Ascending aorta (tissue), 2 donors: ENCODE data around the gene PKM. TPM values are rescaled to one million over a fixed set of nuclear protein-coding genes. Genes with fewer than 3 reads are reported as not detected.

Experiments used
- DNase-seq, 2 donors: peaks; one replicate each; pipeline ENCODE4 v3.0.0-alpha.2; 2019; ENCODE audit warnings: low spot score in 2 of 2
- H3K27ac ChIP-seq, 2 donors: fragments of 200-600 bp; sonication (generic); one replicate each; pipeline ENCODE4 v1.5.1; 2016 to 2017; ENCODE audit warnings: mild to moderate bottlenecking in 1 of 2
- H3K27me3 ChIP-seq: fragments of 200-600 bp; sonication (generic); one replicate; pipeline ENCODE4 v1.5.1; 2017
- H3K36me3 ChIP-seq, 2 donors: fragments of 200-600 bp; sonication (generic); one replicate each; pipeline ENCODE4 v1.5.1; 2016
- H3K4me1 ChIP-seq, 2 donors: fragments of 200-600 bp; sonication (generic); one replicate each; pipeline ENCODE4 v1.5.1; 2016 to 2017; ENCODE audit warnings: mild to moderate bottlenecking in 1 of 2
- H3K4me3 ChIP-seq, 2 donors: fragments of 200-600 bp; sonication (generic); one replicate each; pipeline ENCODE4 v1.5.1; 2016 to 2017; ENCODE audit warnings: mild to moderate bottlenecking in 1 of 2
- H3K9me3 ChIP-seq, 2 donors: fragments of 200-600 bp; sonication (generic); one replicate each; pipeline ENCODE4 v1.5.1; 2016
- intact Hi-C: fragments of 100-400 bp; cut with DNase I; formaldehyde crosslinking; loops from one replicate; pipeline ENCODE4 v1.15.1; 2023
- total RNA-seq: library from RNA; depleted of rRNA; stranded (reverse); fragments of >200 nt; gene quantifications from one replicate; pipeline ENCODE4 v1.1.0, GENCODE V29; 2016
- TF ChIP-seq, protein P1 (sequence below), 3 experiments: fragments of 200-600 bp in 2 of 3; fragments of 450-650 bp in 1 of 3; sonication (generic) in 2 of 3; IDR thresholded peaks; one replicate each; pipeline ENCODE4 v1.5.1; 2016 to 2019; ENCODE audit warnings: antibody characterized with exemption in 3 of 3, mild to moderate bottlenecking in 1 of 3, moderate library complexity in 1 of 3

The PKM gene
- total RNA-seq, 1 donor from 2014 or later: 313 TPM

DNA sequence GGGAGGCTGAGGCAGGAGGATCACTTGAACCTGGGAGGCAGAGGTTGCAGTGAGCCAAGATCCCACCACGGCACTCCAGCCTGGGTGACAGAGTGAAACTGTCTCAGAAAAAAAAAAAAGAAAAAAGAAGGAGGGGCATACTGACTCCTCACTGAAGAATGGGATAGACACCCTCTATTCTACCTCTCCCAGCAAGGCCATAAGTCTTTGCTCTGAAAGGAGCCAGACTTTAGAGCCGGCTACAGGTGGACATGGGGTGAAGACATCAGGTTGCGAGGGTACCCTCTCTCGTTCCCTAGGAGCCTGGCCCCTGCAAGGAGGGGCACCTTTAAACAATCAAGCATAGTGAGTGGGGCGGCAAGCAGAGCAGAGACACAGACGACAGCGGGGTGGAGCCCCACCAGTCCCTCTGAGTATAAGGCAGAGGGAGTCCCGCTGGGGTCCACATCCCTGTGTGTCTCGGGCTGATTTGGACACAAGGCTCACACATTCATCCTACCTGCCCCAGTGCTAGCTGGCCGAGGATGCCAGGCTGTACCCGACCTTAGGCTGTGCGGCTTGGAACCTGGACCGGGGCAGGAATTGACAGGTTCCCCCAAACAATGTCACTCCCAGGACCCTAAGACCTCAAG lies 34.5 kb downstream of the PKM start:
- H3K4me1 ChIP-seq: peaks cover 0 to 6% of the 10 kb centered on the region in 2 donors
- no peak for DNase-seq
- intact Hi-C loops: no loop called here
- peaks cover 29 to 30% of the 10 kb centered on the region in 2 donors for H3K36me3 ChIP-seq
- H3K27me3 ChIP-seq: no peaks in the 10 kb centered on the region
- no peak overlapping the region for H3K27ac ChIP-seq
- TF ChIP-seq, protein P1, sequence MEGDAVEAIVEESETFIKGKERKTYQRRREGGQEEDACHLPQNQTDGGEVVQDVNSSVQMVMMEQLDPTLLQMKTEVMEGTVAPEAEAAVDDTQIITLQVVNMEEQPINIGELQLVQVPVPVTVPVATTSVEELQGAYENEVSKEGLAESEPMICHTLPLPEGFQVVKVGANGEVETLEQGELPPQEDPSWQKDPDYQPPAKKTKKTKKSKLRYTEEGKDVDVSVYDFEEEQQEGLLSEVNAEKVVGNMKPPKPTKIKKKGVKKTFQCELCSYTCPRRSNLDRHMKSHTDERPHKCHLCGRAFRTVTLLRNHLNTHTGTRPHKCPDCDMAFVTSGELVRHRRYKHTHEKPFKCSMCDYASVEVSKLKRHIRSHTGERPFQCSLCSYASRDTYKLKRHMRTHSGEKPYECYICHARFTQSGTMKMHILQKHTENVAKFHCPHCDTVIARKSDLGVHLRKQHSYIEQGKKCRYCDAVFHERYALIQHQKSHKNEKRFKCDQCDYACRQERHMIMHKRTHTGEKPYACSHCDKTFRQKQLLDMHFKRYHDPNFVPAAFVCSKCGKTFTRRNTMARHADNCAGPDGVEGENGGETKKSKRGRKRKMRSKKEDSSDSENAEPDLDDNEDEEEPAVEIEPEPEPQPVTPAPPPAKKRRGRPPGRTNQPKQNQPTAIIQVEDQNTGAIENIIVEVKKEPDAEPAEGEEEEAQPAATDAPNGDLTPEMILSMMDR (IDR thresholded peaks at IDR 0.05): no peak
- H3K9me3 ChIP-seq: no peaks in the 10 kb centered on the region
- peak overlapping the region in 1 of 2 donors; percentile 76 for H3K4me3 ChIP-seq

DNA sequence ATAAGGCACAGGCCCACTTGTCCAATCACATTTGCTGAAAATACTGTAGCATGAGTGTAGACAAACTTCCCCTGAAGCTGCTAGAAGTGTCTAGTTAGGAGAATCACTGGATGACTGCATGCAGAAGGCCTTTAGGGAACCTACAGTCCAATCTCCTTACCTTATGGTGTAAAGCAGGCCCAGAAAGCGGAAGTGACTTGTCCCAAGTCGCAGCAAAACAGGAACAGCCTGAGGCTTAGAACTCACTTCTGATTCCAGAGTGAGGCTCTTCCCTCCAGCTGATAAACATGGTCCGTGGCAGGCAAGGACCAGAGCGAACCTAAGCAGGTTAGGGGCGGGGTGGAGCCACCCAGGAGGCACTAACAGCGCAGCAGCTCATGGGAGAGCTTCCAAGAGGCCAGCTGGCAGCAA lies 35.9 kb downstream of the PKM start:
- Histone ChIP-seq H3K27ac (no peak overlapping the region), H3K27me3 (no peaks in the 10 kb centered on the region), H3K4me1 (peaks cover 0 to 6% of the 10 kb centered on the region in 2 donors), H3K9me3 (no peaks in the 10 kb centered on the region), H3K4me3 (no peak overlapping the region), H3K36me3 (peaks cover 15 to 16% of the 10 kb centered on the region in 2 donors)
- intact Hi-C loops: no loop called here
- no peak for DNase-seq
- TF ChIP-seq, protein P1 (IDR thresholded peaks at IDR 0.05): no peak

DNA sequence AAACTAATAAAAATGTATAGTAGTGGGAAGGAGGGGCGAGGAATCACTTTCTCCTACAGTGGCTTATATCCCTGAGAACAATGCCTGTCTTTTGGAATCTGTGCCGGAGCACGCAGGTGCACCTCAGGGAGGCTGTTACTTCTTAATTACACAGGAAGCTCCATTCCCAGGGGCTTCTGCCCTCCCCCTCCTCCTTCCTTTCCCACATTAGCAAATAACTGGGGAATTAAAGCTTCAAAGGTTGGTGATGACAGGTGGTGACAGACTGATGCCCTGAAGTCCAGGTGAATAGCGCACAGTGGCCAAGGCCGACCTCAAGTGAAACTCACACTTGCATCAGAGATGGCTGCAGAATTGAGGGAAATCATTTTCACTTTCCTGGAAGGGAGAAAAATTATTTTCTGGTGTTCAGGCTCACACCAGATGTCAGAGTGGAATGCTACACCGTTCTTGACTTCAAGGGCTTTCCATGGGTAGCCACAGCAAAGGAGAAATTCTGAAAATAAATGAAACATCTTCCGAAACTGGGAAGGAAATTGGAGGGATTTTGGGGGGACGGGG lies 37.1 kb downstream of the PKM start:
- Histone ChIP-seq H3K9me3 (no peaks in the 10 kb centered on the region), H3K4me1 (peaks cover 0 to 6% of the 10 kb centered on the region in 2 donors), H3K36me3 (peaks cover 4 to 5% of the 10 kb centered on the region in 2 donors), H3K27ac (no peak overlapping the region), H3K27me3 (no peaks in the 10 kb centered on the region), H3K4me3 (no peak overlapping the region)
- no peak for DNase-seq
- intact Hi-C loops: no loop called here
- TF ChIP-seq, protein P1 (IDR thresholded peaks at IDR 0.05): no peak

DNA sequence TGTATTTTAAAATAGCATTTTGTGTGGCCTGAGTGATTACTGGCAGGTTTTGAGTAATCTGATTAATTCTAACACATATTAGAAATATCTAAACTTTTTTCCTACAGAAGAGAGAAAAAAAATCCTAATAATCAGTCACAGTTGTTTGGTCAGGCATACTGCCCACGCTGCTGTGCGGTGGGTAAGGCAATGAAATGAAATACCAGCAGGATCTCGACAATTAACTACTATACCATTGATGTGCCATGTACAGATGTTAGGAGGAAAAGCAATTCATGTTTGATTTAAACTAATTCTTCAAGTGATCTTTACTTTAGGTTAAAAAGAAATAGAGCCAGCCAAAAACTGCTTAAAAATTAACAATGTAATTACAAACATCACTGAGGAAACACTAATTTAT lies 38.6 kb downstream of the PKM start:
- DNase-seq: no peak
- Histone ChIP-seq H3K4me3 (no peak overlapping the region), H3K27me3 (no peaks in the 10 kb centered on the region), H3K36me3 (no peaks in the 10 kb centered on the region), H3K9me3 (no peaks in the 10 kb centered on the region), H3K4me1 (peaks cover 0 to 1% of the 10 kb centered on the region in 2 donors), H3K27ac (no peak overlapping the region)
- TF ChIP-seq, protein P1 (IDR thresholded peaks at IDR 0.05): no peak
- intact Hi-C loops: no loop called here

DNA sequence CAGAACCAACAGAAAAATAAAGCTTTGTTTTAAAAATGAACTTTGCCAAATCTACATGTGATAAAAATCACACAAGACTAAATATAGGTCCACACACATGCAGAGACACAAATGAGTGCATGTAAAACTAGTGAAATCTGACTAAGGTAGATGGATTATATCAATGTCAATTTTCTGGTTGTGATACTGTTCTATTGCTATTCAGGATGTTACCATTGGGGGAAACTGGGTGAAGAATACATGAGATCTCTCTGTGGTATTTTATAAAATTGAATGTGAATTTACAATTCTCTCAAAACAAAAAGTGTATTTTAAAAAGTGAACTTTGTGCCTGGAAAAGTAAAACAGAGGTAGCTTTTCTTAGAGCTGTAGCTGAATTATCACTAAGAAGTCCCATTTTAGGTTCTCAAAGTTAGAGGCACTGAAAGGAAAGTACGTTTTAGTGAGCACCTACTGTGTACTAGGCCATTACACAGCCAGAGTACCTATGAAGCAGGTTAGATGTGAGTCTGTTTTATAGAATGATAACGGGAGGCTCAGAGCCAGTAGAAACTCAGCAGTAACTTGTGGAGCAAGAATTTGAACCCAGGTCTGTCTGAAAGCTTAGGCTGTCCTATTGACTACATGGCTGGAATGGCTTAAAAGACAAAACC lies 41.6 kb downstream of the PKM start:
- intact Hi-C loops: no loop called here

More for the DNA sequence above, 41.6 kb downstream of the PKM start:
- no peaks in the 10 kb centered on the region for H3K9me3 ChIP-seq
- no peaks in the 10 kb centered on the region for H3K36me3 ChIP-seq
- H3K4me1 ChIP-seq: peaks cover 0 to 1% of the 10 kb centered on the region in 2 donors
- DNase-seq: no peak
- H3K4me3 ChIP-seq: no peak overlapping the region
- H3K27ac ChIP-seq: no peak overlapping the region
- TF ChIP-seq, protein P1 (IDR thresholded peaks at IDR 0.05): no peak
- no peaks in the 10 kb centered on the region for H3K27me3 ChIP-seq
